AG08395 (cell line): ENCODE data around the gene OTOS.

Experiments used
- DNase-seq: peaks from one replicate; pipeline ENCODE4 v3.0.0; 2012; ENCODE audit warnings: mixed read lengths, low spot score

The OTOS gene

GRCh38 chr2:240151477-240152031, 11.1 kb upstream of the OTOS start:
- no peak for DNase-seq

GRCh38 chr2:240149943-240150784, 9.7 kb upstream of the OTOS start:
- peak; percentile 75 for DNase-seq

- no peak for DNase-seq
These were observed 7.6 kb upstream of the OTOS start for GRCh38 chr2:240147911-240148587.

GRCh38 chr2:240147382-240147781, 6.9 kb upstream of the OTOS start:
- DNase-seq: no peak

- DNase-seq: no peak
These were observed 6.3 kb upstream of the OTOS start for GRCh38 chr2:240146627-240147278.

- no peak for DNase-seq
These were observed 5.7 kb upstream of the OTOS start for GRCh38 chr2:240146141-240146561.

- no peak for DNase-seq
These were observed 5.0 kb upstream of the OTOS start for GRCh38 chr2:240145461-240145860.

GRCh38 chr2:240144649-240145261, 4.3 kb upstream of the OTOS start:
- DNase-seq: no peak

- peak; percentile 85 for DNase-seq
These were observed 3.6 kb upstream of the OTOS start for GRCh38 chr2:240143801-240144648.

- no peak for DNase-seq
These were observed 2.8 kb upstream of the OTOS start for GRCh38 chr2:240143276-240143675.

- no peak for DNase-seq
These were observed 2.4 kb upstream of the OTOS start for GRCh38 chr2:240142859-240143258.

GRCh38 chr2:240142256-240142775, 1.9 kb upstream of the OTOS start:
- DNase-seq: no peak

GRCh38 chr2:240141736-240142135, 1.3 kb upstream of the OTOS start:
- no peak for DNase-seq

GRCh38 chr2:240140920-240141319, 462 bp upstream of the OTOS start:
- DNase-seq: no peak

GRCh38 chr2:240139666-240140393, 628 bp downstream of the OTOS start:
- DNase-seq: no peak

- no peak for DNase-seq
These were observed 1.4 kb downstream of the OTOS start for GRCh38 chr2:240139011-240139441.

GRCh38 chr2:240138254-240138984, 2.0 kb downstream of the OTOS start:
- no peak for DNase-seq

- no peak for DNase-seq
These were observed 2.7 kb downstream of the OTOS start for GRCh38 chr2:240137596-240138253.
